C4-2B (cell line): ENCODE results near the gene XIAP.

Experiments used
- CTCF ChIP-seq: fragments of 450-650 bp; conservative IDR thresholded peaks from 2 replicates; pipeline ENCODE4 v1.5.1; 2017; ENCODE audit warnings: mild to moderate bottlenecking
- ZFX ChIP-seq: fragments of 450-650 bp; IDR thresholded peaks from 2 replicates; pipeline ENCODE4 v1.6.1; 2017

- TF ChIP-seq CTCF (no peak), ZFX (no peak)
Measured at GRCh38 chrX:123960956-123961267, 101.1 kb downstream of the XIAP start.
